Stimulated activated CD4-positive, alpha-beta T cell treated with anti-CD3 and anti-CD28 coated beads, Interleukin-4, amount 100 ng/mL, for 4 hours (primary cell): ENCODE data around the gene IGFBP5.

Experiments
- DNase-seq, 2 experiments: peaks; one replicate each; pipeline ENCODE4 v3.0.0-alpha.2; 2020

IGFBP5 gene

DNA sequence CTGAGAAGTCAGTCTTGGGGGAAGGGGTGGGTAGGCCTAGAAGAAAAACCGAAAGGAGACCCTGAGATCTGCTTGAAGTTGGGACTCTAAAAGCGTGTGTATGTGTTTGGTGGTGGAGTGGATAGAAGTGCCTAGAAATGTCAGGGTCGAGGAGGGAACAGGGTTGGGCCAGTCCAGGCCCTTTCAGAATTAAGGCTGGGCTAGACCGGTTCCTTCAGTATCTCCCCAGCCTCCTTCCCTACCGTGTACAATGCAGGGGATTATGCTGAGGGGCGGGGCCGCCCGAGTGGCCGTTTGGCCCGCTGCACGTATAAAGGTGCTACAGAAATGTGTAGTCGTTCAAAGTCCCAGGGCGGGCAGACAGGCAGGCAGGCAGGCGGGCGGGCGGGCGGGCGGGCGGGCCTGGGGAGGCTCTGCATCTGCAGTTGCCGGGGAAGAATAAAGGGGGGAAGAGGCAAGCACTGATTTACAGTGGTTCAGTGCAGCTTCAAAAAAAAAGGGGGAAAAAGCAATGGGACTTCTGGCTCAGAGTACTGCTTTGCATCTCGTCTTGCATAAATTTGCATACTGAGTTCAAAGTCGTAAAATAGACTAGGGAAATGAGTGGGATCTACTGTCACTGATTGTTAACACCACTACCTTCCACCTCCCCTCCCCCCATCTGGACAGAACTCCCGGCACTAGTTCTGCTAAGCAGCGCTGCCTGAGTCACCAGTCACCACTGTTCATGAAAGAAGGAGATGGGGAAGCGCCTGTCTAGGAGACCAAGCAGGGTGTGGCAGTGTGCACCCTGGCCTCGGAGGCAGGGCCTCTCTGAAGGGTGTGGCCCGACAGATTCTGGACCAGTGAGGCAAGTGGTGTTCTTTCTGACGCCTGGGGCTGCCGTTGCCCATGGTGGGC is 58.5 kb downstream of the IGFBP5 start:
- no peak for DNase-seq

DNA sequence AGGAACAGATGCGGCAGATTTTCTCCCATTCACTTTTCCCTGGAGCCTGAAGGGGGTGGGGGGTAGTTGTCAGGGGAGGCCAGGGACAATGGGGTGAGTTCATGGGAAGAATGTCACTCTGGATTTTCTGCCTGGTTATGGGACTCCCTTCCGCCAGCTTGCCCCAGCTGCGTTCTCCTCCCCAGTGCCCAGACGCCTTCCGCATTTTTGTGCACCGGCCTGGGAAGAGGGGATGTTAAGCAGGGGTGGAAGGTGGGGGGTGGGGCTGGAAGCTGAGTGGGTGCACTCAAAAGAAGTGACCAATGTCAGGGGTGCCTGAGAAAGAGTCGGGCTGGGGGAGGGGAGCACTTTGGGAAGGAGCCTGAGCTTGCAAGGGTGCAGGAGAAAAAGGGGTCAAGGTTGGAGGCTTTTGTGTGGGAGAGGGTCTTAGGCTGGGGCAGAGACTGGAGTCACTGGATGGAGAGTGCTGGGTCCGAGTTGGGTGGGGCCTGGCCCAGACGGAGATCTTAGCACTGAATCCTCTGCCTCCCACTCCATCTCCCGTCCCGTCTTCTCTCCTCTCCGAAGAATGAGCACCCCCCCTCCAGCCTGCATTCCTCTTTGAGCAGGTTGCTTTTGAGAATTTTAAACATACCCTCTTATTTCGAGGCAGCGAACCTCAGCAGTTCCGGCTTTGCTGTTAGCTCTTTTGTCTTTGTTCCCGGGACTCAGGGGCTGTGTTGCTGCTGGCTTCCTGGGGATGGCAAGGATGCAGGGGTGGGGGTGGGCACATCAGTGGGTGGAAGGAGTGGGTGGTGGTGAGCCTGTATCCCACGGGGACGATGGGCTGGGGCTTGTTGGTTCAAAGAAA is 59.4 kb downstream of the IGFBP5 start:
- no peak for DNase-seq

DNA sequence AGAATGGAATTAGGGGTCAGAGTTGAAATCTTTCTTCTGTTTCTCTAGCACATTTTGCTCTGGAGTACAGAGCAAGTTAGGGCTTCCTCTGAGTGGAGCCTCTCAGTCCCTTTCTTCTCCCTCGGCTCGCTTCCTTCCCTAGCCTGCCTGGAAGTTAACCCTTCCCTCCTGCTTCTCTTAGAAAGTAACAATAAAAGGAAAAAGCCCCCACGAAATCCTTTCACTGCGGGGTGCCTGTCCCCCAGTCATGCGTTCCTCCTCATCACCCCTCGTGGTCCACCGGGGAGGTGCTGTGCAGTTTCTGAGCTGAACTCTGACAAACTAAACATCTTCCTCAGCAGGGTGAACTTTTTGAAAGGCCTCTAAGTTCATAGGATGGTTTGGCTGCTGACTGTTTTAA is 60.2 kb downstream of the IGFBP5 start:
- no peak for DNase-seq

- DNase-seq = no peak
These were observed 60.8 kb downstream of the IGFBP5 start for GRCh38 chr2:216634370-216635148.

DNA sequence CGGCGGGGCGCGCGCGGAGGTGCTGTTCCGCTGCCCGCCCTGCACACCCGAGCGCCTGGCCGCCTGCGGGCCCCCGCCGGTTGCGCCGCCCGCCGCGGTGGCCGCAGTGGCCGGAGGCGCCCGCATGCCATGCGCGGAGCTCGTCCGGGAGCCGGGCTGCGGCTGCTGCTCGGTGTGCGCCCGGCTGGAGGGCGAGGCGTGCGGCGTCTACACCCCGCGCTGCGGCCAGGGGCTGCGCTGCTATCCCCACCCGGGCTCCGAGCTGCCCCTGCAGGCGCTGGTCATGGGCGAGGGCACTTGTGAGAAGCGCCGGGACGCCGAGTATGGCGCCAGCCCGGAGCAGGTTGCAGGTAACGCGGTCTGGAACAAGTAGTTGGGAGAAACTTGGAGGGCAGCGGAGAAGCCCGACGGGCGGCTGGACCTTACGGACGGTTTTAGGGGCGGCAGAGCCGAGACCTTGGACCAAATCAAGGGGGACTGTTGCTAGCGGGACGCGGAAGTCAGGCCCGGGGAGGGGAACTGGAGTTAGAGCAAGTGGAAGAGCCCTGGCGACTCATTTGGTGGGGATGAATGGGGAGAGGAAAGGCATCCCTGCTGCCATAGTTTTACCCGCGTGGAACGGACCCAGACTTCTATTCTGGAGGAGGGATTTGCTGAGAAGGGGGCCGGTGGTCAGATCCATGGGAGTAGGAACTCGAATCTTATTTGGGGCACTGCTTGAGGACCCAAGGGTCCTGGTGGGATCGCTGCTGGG is 61.6 kb downstream of the IGFBP5 start:
- no peak for DNase-seq

DNA sequence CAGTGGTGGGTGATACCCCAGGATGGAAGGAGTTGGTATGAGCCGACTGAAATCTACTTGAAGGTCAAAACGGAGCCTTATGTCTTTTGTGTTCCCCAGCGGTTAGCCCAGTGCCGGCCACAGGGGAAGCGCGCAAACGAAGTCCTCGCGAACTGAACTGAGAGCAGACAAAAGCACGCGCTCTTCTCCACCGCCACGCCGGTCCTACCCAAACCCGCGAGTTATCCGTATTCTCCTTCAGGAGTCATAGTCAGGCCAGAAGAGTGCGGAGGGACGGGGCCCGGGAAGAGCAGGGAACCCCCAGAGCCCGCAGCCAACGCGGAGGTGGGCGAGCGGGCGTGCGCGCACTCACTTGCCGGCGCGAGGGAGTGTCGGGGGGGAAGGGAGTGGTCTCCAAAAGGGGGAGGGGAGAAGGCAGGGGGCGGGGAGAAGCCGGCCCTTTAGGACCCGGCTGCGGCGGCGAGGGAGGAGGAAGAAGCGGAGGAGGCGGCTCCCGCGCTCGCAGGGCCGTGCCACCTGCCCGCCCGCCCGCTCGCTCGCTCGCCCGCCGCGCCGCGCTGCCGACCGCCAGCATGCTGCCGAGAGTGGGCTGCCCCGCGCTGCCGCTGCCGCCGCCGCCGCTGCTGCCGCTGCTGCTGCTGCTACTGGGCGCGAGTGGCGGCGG is 62.3 kb downstream of the IGFBP5 start, which contains the start of gene IGFBP2:
TSS of gene IGFBP2 (plus strand) at position 469 of the 664 bp plus-strand sequence. CDS start at position 573, 104 bp downstream.
- DNase-seq = peak; percentile 7 to 14

DNA sequence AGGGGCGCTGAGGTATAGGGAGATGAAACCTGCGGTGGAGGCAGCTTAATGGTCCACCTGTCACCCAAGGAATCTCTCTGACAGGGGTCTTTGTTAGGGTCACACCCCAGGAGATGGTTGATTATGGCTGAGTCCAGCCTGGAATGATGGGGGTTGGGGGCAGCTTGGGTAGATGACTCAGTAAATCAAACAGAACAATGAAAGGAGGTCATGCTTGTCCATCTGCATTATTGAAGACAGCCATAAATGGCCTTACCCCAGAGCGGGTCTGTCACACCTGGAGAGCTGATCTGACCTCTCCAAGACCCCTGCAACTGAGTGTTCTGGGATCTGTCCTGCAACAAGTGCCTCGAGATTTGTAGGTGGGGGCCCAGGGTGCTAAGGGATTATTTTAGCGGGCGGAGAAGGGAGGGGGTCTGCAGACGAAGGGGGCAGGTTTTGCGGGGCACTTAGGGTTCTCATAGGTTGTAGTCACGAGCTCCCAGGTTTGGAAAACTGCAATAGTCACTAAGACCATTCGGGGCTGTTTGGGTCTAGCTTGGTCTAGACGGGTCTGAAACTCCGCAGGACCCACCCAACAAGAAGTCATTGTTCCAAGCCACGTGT is 62.9 kb downstream of the IGFBP5 start:
- DNase-seq = no peak

DNA sequence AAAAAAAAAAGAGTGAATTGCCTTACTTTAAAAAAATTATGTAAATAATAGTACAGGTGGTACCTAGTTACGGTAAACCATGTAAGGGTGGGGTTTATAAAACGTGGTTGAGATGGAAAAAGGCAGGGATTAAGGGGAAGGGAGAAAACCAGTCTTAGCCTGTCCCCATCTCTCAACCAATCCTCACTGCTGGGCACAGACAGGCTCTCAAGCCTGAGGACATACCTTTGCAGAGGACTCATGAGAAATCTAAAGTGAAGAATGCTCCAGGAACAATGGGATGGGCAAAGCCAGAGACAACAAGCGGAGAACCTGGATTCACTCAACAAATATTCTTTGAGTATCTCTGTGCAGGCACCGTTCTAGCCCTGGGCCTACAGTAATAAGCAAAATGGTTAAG is 65.6 kb downstream of the IGFBP5 start:
- DNase-seq = no peak

- no peak for DNase-seq
These were observed 68.5 kb downstream of the IGFBP5 start for GRCh38 chr2:216626875-216627245.

DNA sequence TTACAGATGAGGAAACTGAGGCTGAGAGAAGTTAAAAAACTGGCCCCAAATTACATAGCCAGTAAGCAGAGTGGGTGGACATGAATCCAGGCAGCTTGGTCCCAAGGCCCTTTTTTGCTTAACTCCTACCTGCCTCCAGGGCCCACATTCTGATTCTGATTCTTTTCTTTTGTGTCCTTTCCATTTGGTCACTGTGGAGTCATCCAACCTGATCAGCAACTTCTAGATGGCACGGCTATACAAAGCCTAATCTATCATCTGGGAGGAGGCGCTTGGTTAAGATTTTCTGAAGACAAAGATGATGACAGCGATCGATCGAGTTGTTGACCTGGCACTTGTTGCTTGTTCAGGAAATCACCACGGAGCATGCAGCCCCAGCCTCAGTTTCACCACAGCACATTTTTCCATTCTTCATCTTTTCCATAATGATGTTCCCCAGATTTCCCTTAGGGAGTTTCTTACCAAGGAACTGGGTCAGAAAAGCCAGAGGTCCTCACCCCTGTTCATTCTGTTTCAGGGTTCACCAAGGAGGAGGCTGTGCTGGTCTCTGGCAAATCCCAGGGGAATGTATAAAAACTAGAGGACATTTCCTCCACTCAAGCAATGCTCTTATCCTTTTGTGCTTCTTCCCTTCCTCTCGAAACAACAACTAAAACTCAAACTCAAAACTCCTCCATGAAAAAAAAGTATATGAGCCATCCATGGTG is 69.0 kb downstream of the IGFBP5 start:
- DNase-seq = no peak

- no peak for DNase-seq
These were observed 71.1 kb downstream of the IGFBP5 start for GRCh38 chr2:216624251-216624650.

- DNase-seq = no peak
These were observed 72.8 kb downstream of the IGFBP5 start for GRCh38 chr2:216622526-216622925.
